ENCODE results near the gene GRK3.

The GRK3 gene

DNA sequence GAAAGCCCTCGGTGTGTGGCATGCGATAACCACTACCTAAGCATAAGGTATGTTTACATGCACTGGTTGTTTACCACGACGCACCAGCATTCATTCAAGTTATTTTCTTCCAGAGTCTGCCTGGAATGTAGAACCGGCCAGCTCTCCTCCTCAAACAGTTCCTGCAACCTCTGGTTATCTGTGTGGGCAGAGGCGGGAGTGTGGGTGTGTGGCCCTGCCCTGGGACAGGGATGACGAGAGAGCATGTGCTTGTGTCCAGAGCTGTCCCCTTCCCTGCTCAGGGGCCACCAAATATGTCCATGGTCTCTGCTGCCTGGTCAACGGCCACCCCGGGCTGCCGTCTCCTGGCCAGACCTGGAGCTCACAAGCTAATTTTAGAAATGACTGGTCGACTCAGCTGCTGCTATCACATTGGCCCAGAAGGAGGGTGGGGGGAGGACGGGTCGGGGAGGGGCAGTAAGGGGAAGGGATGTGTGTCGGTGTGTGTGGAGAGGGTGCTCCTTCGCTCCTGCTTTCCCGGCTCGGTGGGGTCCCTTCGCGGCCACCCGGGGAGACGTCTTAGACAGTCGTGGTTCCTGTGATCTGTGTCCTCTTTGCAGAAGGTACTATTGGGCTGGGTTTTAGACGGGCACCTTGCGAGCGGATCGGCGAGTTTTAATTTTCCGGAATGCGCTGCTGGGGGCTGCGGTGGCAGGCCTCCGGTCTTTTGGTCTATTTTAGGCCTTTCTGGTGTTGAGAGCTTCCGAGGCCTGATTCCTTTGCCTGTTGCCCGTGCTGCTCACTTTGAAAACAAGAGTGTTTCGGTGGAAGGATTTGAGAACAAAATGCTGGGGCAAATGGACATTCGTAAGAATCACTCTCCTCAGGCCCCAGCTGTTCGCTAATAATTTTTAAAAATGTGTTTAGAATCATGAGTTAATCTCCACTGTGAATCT is 177.5 kb downstream of the GRK3 start, which contains the start of gene MYO18B:
MYO18B (plus strand) TSS at position 497 of the 935 bp plus-strand sequence. CDS start 18,905 bp downstream, outside the sequence.
- no peak for DNase-seq

- DNase-seq = no peak
Measured at GRCh38 chr22:25742918-25743708, 178.6 kb downstream of the GRK3 start.

DNA sequence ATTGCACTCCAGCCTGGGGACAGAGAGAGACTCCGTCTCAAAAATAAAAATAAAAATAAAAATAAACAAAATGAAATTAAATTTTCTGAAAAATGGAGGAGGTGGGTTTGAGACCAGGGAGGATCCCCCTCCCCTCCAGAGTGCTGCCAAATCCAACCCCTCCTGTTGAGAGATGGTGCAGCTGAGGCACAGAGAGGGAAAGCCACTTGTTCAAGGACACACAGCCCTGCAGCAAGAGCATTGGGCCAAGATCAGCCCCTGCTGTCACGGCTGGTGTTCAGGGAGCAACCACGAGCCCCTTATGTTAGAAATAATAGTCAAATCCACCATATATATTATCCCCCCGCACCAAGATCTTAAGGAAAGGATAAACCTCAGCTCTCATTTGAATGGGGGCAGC is 180.2 kb downstream of the GRK3 start:
- DNase-seq = no peak

DNA sequence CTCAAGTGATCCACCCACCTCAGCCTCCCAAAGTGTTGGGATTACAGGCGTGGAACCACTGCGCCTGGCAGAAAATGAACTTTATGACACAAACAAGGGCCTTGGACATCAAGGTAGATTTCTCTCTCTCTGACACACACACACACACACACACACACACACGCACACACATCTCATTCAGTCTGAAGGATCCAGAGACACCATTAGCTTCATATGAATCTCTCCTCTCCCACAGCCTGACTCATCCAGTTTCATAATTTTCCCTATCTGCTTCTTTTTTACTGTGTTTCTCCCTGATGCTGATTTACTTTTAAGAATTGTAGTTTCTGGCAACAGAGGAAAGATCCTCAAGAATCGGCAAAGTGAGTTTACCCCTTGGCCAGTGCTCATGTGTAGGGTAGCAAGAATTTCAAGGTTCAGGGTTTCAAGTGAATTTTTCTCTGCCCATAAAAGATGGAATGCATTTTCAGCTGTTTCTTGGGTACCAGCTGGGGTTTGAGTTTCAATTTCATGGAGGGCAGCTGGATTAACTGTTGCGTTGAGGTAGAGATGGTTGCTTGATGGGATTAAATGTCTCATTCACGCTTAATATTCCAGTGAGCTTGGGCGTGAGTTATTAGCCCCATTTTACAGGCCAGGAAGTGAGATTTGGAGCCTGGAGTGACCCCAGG is 181.0 kb downstream of the GRK3 start:
- no peak for DNase-seq

DNA sequence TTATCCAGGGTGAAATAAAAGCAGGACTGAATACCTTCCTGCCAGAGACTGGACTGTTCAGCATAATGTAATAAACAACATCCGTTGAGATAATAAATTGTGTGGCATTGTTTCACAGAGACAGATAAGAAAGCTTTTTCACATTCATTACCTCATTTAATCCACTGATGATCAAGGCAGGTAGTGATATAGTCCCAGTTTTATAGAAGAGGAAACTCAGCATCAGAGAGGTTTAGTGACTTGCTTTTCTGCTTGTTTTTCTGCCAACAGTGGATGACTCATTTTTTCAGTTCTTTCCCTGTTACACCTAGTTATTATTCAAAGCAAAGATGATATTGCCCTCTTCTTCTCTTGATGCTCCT is 181.5 kb downstream of the GRK3 start:
- no peak for DNase-seq

GRCh38 chr22:25747245-25747944 is 182.9 kb downstream of the GRK3 start:
- DNase-seq = no peak

GRCh38 chr22:25748140-25748539 is 183.7 kb downstream of the GRK3 start:
- no peak for DNase-seq

DNA sequence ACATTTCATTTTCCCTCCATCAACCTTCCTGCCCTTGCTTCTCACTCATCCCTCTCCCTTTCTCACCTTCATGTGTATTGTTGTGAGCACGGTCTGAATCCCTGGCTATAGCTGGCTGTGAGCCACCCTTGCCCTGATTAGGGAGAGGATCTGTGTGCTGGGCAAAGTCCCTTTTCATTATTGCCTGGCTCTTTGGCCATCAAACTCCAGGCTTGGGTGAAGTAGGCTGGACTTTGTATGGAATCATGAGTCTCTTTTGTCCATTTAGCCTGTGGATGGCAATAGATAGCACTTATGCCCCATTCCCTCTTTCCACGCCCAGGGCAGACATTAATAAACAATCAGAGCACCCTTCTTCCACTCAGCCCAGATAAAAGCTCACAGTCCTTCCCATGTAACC is 184.2 kb downstream of the GRK3 start:
- no peak for DNase-seq

DNA sequence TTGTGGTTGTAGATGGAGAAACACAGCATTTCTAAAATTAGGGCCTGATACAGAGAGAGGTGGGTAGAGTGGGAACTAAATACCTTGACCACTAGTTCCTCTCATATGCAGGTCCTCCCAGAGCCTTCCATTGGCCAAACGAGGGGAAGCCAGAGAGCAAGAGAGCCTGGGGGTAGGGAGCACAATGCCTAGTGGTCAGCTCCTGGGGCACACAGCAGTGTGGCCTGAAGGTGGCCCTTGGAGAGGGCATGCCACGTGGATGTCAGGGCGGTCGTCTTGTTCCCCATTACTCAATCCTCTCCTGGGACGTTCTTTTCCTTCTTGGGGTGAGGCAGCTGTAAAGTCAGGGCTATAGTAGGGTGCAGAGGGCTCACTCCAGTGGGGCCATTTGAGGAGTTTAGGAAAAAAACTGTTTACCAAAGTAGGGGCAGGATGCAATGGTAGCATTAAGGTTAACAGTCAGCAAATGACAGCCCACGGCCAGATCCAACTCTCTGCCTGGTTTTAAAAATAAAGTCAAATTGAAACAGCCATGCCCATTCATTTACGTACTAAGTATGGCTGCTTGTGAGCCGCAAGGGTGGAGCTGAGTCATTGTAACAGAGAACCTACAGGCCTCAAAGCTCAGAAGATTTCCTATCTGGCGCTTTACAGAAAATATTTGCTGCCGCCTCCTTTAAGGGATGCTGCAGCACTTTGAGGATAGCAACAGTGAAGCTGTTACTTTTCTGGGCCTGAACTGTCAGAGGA is 185.1 kb downstream of the GRK3 start:
- no peak for DNase-seq

GRCh38 chr22:25750569-25751173 is 186.2 kb downstream of the GRK3 start:
- DNase-seq = no peak

DNA sequence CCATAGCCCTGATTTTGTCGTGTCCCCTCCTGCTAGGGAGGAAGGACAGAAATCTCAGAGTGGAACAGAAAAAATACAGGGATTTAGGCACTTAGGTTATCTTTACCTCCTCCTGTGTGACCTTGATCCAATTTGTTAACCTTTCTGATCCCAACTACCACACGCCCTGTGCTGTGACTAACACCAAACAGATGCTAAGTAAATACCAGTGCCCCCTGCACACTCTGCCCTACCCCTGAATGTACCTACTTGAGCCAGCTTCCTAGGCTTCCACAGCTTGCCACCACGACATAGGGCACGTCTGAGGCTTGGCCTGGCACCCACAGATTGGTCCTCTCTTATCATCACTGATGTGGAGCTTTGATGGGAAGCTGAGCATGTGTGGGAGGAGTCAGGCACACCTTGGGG is 186.7 kb downstream of the GRK3 start:
- no peak for DNase-seq

DNA sequence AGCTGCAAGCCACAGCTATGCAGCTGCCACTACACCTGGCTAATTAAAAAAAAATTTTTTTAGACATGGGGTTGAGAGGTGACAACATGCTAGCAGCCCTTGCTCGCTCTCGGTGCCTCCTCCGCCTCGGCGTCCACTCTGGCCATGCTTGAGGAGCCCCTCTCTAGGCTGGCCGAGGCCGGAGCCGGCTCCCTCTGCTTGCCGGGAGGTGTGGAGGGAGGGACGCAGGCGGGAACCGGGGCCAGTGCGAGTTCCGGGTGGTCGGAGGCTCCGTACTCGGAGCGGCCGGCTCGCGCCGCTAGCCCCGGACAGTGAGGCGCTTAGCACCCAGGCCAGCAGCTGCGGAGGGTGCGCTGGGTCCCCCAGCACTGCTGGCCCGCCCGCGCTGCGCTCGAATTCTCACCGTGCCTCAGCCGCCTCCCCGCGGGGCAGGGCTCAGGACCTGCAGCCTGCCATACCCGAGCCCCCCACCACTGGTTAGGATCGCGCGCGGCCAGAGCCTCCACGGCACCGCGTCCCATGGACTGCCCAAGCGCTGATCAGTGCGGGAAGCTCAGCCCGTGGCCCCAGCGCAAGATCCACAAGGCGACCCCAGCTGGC is 188.2 kb downstream of the GRK3 start:
- DNase-seq = no peak

- DNase-seq = no peak
Measured at GRCh38 chr22:25753252-25753651, 188.8 kb downstream of the GRK3 start.

DNA sequence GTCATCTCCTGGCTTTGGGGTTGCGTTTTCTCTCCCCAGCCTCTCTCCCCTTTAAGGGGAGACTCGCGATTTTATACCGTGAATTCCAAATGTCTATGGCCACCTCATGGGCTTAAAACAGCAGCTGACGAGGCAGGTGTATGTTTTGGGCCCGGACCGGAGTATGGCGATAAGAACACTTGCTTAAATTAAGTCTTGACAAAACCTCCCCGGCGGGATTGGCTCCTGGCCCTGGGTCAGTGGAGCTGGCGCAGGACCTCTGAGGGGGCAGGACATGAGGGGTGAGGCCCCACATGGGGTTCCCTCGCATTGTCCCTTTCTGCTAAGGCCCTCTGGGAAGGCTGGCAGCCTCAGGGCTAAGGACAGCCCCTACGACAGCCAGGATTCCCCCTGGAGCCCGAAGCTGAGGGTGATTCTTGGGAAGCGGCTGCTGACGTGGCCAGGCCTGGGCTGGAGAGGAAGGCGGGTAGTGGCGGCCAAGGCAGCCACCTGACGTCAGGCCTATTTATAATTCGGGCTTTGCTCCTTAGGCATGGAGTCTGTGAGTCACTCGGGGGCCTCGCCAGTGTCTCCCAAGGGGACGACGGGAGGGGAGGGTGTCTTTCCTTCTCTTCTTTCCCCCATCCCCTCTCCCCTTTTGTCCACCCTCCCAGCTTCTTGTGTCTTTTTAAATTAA is 190.2 kb downstream of the GRK3 start:
- DNase-seq = no peak

DNA sequence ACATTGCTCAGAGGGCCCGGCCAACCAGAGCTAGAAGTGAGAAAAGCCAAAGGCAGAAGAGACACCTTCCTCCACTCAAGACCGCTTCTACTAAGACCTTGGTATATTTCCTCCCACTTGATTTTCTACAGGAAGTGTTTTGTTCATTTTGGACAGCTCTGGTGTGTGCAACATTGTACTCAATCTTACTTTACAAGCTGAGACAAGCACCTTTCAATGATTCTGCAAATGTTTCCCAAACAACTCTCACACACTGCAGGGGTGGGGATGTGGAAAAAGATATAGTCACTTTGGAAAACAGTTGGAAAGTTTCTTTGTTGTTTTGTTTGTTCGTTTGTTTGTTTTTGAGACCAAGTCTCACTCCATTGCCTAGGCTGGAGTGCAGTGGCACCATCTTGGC is 193.2 kb downstream of the GRK3 start:
- no peak for DNase-seq

DNA sequence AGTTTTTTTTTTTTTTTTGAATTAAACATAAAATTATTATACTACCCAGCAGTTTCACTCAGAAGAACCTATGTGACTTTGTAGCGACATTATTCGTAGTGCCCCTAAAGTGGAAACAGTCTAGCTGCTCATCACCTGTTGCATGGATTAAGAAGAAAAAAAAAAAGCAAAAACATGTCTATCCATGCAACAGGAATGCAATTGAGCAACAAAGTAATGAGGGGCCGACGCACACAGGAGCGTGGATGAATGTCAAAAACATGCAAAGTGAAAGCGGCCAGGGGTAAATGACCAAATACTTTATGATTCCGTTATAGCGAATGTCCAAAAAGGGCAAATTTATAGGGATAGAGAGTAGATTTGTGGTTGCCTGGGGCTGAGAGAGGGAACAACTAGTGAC is 193.8 kb downstream of the GRK3 start:
- no peak for DNase-seq

DNA sequence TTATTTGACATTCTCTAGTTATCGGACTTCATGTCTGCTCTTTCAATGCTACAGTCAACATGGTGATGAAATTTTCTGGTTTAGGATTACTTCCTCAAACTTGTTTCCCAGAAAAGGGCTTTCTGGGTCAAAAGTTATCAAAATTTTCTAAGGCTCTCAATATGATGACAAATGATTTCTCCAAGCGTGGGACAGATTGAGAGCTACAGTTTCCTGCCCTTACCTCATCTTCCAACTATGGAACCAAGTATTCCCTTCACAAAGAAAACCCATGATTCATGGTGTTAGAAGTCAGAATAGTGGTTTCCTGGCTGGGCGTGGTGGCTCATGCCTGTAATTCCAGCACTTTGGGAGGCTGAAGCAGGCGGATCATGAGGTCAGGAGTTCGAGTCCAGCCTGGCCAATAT is 195.4 kb downstream of the GRK3 start:
- peak; percentile 54 to 59 for DNase-seq

DNA sequence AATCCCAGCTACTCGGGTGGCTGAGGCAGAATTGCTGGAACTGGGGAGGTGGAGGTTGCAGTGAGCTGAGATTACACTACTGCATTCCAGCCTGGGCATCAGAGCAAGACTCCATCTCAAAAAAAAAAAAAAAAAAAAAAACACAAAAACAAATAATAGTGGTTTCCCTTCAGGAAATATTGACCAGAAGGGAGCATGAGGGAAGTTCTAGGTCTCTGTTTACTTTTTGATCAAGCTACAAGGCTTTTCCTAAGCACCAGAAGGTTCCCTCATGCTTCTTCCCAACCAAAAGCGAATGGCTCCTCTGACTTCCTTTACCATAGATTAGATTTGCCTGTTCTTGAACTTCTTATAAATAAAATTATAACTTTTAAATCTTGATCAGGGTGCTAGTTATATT is 195.8 kb downstream of the GRK3 start:
- DNase-seq = no peak

GRCh38 chr22:25760848-25761595 is 196.5 kb downstream of the GRK3 start:
- no peak for DNase-seq

GRCh38 chr22:25762147-25762546 is 197.7 kb downstream of the GRK3 start:
- DNase-seq = no peak

All from AML-193 (cell line).